OCI-M1 (cell line): ENCODE results near the gene VTA1.
"Not testable (repeated sequence)": the region's sequence is repeated elsewhere in the genome, so short reads cannot be mapped to it uniquely, and the experiment has no call there.

ENCODE experiments used
- DNase-seq: peaks from one replicate; lab custom pipeline; 2025; lab: John Stamatoyannopoulos, UW

The VTA1 gene

DNA sequence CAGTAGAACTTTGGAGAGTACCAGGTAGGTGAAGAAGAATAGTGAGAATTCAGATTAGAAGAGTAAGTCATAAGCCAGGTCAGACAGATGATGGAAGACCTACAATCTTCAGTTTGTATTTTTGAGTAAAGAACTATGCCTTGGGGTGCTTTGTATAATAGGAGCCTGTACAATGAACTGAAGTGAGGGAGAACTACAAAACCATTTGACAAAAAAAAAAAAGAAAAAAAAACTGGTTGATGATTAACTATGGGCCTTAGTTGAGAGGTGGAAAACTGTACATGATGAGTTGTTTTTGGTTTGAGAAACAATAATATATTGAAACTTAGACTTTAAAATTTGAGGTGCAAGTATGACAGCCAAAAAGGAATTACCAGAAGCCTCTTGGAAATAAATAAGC lies 25.7 kb downstream of the VTA1 start:
- no peak for DNase-seq

DNA sequence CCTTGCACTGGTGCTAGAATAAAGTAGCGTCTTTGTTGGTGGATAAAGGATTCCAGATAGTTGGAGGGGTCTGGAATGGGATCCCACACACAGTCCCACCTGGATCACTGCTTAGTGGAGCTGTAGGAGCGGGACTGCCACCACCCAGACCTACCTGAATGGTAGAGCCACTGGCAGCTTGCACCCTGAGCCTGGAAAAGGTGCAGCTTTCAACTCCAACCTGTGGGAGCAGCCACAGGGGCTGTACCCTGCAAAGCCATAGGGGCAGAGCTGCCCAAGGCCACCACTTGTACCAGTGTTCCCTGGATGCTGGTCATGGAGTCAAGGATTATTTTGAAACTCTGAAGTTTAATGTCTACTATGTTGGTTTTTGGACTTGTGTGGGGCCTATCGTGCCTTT lies 26.9 kb downstream of the VTA1 start:
- DNase-seq, result no peak

DNA sequence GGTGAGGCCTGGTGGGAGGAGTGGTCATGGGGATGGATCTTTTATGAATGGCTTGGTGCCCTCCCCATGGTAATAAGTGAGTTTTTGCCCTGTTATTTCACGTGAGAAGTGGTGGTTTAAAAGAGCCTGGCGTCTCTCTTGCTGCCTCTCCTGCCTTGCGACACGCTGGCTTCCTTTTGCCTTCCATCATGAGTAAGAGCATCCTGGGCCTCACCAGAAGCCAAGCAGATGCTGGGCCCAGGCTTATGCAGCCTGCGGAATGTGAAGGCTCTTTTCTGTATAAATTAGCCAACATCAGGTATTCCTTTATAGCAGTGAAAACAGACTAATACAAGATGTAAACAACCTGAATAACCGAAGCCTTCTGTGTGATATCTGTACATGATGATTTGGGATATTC lies 27.6 kb downstream of the VTA1 start:
- DNase-seq, result no peak

DNA sequence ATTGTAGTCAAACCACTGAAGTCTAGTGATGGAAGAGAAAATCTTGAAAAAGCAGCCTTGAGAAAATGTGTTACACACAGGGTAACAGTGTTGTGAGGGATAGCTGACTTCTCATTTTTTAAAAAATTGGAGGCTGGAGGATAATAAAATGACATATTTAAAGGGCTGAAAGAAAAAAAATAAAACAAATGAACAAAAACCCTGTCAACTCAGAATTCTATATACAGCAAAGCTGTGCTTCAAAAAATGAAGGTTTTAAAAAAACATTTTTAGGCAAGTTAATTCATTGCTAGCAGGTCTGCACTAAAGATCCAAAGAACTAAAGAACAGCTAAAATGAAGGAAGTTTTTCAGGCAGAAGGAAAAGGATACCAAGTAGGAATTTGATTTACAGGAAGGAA lies 31.1 kb downstream of the VTA1 start:
- no peak for DNase-seq

DNA sequence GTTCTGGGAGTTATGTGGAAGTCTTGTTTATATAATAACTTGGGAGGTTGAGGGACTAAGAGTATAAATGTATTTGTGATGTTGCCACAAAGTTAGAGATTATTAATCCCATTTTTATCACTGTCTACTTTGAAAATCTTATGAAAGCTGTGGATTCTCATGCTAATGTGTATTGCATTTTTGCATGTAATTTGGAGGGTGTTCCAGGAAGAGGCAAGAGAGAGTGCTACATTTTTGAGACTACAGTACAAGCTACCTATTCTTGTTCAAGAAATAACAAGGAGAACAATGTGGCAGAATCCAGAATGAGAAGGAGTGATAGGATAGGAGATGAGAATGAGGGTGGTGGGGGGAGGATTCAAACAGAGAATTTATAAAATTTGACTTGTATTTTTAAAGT lies 34.9 kb downstream of the VTA1 start:
- DNase-seq, result no peak

DNA sequence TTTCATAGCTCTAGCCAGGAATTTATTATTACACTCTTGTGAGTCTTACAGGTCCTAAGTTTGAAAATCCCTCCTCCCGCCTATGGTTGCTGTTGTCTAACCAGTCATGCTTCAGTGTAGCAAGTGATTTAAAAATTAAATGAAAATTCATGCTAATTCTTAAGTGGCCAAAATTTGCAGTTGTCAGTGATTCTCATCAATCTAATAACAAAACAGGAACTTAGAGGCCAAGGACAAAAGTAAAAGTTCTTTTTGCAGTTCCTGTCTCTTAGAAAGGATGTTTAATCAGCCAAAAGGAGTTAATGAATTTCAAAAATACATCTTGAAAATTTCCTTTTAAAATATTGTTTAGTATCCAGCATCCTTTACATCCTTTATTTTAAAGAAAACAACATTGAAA lies 36.3 kb downstream of the VTA1 start:
- DNase-seq, result peak; percentile 23

DNA sequence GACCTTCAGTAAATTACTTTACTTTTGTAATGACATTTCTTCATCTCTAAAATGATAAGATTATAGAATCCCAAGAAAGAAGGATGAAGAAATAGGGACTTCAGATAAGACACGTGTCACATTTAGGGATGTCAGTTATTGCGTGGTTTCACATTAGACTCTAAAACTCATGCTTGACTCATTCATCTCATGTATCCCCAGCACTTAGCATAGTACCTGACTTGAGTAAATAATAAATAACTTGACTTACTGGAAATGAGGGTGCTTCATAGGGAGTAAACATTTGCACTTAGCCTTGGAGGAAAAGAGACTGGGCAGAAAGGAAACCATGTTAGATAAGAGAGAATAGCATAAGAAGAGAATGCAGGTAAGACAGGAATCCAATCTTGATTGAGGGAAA lies 37.2 kb downstream of the VTA1 start:
- peak; percentile 66 for DNase-seq

DNA sequence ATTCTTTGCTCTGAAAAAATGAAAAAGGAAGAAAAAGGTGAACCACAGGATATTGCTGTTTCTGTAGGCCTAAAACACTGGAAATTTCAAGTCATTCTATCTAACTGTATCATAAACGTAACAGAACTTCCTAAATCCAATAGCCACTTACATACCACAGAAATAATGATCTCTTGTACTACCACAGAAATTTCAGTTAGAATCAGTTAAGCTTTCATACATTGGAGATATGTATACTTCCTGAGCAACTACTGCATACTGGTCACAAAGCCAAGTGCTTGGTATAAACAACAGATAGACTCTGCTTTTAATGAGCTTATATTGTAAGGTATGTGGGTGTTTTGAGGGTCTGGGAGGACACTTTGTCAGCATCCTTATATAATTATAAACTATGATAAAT lies 38.6 kb downstream of the VTA1 start:
- DNase-seq, result peak; percentile 58

DNA sequence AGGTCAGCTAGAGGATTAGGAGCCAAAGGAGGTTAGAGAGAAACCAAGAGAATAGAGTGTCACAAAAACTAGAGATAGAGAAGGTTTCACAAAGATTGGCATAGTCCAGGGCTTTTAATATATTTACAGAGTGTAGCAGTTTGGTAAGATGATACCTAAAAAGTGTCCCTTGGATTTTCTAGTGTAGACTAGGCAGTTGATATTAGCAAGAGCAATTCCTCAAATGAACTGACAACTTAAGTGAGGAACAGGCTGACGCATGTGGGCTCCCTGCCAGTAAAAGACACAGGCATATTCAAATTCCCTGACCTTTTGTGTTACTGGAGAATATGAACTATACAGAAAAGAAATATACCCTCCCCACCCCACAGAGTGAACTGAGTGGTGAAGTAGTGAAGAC lies 40.1 kb downstream of the VTA1 start:
- peak; percentile 31 for DNase-seq

DNA sequence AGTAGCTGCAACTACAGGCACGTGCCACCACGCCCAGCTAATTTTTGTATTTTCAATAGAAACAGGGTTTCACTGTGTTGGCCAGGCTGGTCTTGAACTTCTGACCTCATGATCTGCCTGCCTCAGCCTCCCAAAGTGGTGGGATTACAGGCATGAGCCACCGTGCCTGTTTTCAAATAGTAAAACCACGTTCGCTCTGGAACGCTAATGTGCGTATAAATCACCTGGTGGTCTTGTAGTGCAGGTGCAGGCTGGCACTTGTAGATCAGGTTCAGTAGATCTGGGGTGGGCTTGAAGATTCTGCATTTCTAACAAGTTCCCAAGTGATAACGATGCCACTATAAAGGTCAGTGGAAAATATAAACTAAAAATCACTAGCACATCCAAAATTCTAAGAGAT lies 41.3 kb downstream of the VTA1 start:
- not testable (repeated sequence) for DNase-seq

DNA sequence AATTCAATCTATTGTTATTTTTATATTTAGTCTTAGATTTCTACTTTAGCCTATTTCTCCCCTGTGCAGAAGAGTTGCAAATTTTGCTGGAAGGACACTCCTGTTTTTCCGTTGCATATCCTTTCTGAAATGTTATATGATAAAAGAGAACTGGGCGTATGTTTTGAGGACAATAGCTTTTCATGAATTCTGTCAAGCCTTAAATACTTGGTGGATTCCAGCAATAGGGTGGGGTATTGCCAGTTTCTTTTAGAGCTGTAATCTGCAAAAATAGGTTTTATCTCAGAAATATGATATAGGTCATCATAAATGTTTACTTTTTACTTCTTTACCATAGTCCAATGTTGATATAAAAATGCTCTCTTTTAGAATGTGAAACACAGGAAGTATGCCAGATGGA lies 42.0 kb downstream of the VTA1 start:
- DNase-seq, result no peak

DNA sequence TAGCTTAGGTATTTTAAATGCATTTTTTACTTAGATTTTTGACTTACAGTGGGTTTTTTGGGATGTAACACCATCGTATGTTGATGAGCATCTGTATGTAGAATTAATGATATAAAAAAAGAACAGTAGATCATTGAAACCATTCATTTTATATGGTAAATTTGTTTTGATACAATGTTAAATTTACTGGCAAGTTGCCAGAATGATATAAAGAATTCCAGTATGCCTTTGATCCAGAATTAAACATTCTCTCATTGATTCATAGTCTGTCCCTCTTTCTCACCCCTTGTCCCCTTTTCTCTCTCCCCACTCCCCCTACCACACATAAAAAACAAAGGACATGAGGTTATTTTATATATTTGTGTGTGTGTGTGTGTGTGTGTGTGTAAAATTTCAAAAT lies 45.3 kb downstream of the VTA1 start:
- no peak for DNase-seq

DNA sequence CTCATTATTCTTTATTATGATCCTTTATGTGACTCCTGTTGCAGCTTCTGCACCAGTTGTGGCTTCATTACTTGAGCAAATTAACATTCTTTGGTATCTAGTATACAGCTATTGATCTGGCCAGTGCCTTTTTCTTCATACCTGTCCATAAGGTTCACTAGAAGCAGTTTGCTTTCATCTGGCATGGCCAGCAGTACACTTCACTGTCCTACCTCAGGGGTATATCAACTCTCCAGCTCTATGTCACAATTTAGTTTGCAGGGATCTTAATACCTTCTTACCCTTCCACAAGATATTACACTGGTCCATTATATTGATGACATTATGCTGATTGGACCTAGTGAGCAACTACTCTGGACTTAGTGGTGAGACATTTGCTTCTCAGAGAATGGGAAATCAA lies 46.6 kb downstream of the VTA1 start:
- no peak for DNase-seq

DNA sequence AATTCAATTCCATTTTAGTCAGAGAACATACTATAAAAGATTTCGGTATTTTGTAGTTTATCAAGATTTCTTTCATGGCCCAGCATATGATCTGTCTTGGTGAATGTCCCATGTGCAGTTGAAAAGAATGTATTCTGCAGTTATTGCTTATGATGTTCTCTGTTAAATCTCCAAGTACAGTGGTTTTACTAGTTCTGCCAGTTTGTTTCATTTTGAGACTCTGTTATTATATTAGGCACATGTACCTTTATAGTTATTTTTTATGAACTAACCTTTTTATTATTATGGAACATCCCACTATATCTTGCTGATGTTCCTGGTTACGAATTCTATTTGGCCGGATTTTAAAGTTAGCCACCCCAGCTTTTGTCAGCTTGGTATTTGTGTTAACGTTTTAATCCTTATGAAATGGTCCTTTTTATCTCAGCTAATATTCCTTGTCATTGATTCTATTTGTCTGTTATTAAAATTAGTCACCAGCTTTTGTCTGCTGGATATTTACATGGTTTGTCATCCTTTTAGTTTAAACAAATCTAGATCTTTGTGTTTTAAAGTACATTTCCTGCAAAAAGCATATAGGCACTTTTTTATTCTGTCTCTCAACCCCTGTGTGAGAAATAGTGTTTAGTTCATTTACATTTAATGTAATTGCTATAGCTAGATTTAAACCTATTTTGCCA lies 48.9 kb downstream of the VTA1 start:
- no peak for DNase-seq

DNA sequence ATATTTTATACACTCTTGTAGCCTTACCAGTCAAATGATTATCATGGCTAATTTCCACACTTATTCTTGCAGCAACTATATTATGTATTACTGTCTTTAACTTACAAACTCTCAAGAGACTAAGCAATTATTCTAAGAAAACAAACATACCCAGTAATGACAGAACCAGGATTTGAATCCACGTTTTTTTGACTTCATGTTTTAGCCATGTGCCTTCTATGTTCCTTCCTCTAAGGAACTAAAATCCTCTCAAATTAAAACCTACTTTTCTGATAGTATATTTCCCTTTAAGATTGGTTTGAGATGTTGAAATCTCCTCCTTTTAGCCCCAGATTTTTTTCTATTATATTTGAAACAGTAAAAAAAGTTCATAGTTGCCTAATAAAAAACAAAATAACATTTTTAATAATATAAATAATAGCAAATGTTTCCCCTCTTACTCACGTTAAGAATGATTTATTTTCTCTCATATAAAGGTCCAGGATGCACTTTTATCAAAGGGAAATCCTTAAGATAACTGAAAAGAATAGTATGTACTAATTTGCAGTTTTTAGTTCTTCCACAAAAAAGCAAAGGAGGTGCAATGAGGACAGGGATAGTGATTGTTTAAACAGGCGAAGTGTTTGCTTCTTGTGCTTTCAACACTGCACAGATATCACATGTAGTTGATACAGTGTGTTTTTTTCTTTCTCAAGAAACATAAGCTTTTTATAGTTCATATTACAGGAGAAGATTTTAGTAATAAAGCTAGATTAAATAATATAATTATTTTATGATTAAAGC lies 54.0 kb downstream of the VTA1 start:
- DNase-seq, result no peak

DNA sequence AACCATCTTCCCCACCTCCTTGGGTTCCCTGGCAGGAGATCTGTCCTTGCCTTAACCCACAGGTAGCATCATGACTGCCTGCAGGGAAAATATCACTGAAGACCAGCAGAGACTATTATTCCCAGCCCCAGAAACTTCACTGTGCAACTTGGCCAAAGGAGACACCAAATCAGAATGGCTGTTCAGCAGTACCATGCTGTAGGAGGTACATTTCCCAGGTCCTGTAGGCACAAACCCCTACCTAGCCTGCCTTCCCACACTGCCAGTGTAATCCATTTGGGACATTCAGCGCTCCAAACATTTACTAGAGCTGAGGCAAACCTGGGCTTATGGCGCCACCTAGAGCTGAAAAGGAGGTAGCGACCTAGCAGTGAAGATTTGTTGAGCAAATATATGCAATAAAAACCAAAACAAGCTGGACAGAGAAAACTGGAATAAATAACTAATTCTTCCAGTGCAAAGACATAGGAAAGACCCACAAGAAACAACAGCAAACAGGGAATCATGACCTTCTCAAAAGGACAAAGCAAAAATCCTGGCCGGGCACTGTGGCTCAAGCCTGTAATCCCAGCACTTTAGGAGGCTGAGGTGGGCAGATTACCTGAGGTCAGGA lies 60.3 kb downstream of the VTA1 start:
- peak; percentile 65 for DNase-seq

DNA sequence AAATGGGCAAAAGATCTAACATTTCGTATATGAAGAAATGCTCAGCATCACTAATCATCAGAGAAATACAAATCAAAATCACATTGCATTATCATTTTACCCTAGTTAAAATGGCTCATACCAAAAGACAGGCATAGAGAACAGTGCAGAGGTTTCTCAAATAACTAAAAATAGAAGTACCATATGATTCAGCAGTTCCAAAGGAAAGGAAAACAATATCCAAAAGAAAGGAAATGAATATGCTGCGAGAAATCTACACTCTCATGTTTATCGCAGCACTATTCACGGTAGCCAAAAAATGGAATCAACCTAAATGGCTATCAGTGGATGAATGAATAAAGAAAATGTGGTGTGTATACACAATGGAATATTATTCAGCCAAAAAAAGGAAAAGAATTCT lies 63.5 kb downstream of the VTA1 start:
- no peak for DNase-seq

DNA sequence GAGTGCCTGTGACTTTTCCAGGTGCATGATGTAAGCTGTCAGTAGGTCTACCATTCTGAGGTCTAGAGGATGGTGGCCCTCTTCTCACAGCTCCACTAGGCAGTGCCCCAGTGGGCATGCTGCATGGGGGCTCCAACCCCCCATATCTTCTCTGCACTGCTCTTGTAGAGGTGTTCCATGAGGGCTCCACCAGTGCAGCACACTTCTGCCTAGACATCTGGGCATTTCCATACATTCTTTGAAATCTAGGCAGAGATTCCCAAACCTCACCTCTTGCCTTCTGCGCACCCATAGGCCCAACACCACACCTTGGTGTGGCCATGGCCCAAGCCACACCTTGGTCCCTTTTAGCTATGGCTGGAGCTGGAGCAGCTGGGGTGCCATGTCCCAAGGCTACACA lies 66.3 kb downstream of the VTA1 start:
- no peak for DNase-seq

DNA sequence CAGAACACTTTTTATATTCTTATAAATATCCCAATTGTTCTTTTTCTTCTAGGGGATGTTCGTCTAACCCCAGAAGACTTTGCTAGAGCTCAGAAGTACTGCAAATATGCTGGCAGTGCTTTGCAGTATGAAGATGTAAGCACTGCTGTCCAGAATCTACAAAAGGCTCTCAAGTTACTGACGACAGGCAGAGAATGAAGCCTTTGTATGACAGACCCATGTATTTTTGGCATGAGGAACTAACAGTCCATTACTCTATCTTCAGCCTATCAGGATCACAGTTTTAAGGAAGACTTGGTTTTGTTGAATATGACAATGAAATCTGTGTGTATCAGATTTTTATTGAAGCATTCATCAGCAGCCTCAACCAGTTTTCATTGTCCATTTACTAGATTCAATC lies 71.4 kb downstream of the VTA1 start:
- DNase-seq, result no peak

DNA sequence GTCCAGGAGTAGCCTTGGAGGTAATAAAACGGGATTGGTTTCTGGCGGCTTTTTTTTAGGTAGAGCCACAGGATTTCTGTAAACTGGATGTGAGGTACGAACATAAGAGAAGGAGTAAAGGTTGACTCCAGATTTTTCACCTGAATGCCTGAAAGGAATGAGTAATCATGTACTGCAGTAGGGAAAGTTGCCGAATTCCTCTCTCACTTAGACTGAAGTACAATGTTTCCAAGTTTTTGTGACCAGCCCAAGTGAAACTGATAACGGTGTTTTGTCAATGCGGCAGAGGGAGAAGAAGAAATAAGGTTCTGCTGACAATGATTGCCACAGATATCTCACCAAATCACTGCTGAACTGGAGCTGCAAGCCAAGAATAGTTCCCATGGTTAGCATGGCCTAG lies 75.0 kb downstream of the VTA1 start:
- no peak for DNase-seq

DNA sequence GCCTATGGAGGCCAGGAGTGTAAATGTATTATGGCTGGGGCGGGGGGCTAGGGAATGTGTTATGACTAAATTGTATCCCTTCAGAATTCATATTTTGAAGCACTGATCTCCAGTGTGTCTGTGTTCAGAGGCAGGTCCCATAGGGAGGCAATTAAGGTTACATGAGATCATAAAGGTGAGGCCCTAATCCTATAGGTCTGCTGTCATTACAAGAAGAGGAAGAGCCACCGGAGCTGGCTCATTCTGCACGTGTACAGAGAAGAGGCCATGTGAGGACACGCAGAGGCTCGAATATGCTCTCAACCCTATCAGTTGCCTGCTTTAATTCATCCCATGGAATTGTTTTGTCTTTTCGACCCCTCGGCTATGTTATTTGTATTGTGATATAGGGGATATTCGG lies 76.9 kb downstream of the VTA1 start:
- DNase-seq, result no peak

DNA sequence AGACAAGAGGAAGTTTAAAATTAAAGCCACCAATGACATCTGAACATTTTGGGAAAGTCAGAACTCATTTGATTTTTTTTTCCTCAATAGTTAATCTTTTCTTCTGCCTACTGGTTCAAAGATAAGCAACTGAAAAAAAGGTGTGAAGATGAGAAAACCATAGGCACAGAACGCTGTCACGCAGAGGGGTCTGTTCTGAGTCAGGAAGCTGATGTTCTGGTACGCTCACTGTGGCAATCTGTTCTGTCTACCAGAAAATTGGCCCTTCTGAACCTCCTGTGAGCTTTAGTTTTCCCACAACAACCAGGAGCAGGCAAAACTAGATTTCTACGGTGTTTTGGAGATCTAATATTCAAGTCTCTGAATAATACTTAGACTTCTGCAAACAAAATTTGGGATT lies 78.1 kb downstream of the VTA1 start:
- no peak for DNase-seq

DNA sequence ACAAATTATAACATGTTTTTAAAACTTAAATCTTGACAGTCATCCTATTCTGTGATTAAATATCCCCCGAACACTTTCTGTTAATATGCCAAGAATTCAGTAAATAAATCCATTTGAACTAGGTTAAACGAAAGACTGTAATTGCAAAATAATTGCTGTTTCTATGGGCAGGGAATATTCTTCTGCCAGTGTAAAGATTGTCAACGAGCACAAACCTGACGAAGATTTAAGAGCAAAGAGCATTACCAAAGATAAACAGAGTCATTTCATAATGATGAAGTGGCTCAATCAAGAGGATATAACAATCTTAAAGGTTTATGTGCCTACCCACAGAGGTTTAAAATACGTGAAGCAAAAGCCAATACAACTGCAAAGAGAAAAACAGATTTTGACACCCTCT lies 78.5 kb downstream of the VTA1 start:
- no peak for DNase-seq

DNA sequence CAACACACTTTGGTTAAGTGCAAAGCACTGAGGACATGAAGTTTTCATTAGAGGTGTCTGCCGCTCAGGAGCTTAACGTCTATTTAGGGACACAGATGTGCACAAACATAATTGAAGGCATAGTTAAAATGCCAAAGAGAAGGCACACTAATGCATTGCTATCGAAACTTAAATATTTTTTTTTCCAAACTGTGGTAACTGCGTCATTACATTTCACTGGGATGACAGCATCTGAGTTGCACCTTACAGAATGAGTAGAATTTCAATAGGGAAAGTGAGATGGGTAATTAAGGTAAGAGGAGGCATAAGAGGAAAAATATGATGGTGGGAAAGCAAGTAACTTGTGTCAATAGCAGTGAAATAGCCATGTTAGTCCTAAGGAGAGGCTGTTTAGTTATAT lies 79.7 kb downstream of the VTA1 start:
- no peak for DNase-seq
